Measurements from ENCODE around the gene CELSR3.

GRCh38 chr3:48684480-48685143 lies 21.9 kb upstream of the CELSR3 start:
- TF ChIP-seq CTCF (IDR thresholded peaks at IDR 0.05) (no peak), POLR2AphosphoS5 (IDR thresholded peaks at IDR 0.05) (no peak), POLR2A (IDR thresholded peaks at IDR 0.05; ENCODE audit: low read depth) (no peak), EP300 (IDR thresholded peaks at IDR 0.05) (no peak)
